ENCODE measurements around the gene ATG9B. TPM values are rescaled to one million over a fixed set of nuclear protein-coding genes. Genes with fewer than 3 reads are reported as not detected.
A peak's percentile ranks its signal among the peaks of the same experiment; 100 is the strongest.

ATG9B gene
- total and polyA plus RNA-seq, 2 of the 13 experiments (the other 11 are each of a cell fraction or from before 2014, with no cell fraction given): 0.24 TPM; not detected in 1

DNA sequence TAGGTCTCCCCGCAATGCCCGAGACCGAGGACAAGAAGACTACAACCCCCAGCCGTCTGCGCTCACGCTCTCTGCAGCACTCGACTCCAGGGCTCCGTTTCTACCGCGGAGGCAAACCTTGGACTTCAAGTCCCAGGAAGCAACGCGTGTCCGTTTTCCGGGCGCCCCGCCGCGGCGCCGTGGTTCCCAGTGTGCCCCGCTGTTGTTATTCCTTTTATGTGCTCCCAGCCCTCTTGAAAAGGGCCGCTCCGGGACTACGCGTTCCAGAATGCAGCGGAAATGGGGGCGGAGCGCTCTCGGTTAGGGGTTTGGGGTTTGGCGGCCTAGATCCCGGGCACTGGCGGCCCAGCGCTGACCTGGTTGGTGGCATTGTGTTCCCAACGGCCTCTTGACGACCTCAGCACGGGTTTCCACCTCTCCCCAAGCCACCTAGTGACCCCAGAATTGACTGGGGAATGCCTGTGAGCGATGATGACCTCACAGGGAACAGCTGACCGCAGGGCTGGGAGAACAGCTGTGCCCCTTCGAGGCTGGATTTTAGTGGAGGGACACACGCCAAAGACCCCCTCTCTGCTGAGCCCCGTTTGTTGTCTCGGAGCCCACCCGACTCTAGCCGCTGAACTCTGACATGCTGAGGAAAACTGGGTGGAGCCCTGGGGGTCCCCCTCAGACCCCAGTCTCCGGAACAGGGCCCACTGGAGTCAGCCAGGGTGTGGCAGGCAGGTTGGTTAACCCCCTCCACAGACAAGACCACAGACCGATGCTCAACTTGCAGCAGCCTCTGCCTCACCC is 33.9 kb upstream of the ATG9B start (continued):
- TF ChIP-seq, protein P1, sequence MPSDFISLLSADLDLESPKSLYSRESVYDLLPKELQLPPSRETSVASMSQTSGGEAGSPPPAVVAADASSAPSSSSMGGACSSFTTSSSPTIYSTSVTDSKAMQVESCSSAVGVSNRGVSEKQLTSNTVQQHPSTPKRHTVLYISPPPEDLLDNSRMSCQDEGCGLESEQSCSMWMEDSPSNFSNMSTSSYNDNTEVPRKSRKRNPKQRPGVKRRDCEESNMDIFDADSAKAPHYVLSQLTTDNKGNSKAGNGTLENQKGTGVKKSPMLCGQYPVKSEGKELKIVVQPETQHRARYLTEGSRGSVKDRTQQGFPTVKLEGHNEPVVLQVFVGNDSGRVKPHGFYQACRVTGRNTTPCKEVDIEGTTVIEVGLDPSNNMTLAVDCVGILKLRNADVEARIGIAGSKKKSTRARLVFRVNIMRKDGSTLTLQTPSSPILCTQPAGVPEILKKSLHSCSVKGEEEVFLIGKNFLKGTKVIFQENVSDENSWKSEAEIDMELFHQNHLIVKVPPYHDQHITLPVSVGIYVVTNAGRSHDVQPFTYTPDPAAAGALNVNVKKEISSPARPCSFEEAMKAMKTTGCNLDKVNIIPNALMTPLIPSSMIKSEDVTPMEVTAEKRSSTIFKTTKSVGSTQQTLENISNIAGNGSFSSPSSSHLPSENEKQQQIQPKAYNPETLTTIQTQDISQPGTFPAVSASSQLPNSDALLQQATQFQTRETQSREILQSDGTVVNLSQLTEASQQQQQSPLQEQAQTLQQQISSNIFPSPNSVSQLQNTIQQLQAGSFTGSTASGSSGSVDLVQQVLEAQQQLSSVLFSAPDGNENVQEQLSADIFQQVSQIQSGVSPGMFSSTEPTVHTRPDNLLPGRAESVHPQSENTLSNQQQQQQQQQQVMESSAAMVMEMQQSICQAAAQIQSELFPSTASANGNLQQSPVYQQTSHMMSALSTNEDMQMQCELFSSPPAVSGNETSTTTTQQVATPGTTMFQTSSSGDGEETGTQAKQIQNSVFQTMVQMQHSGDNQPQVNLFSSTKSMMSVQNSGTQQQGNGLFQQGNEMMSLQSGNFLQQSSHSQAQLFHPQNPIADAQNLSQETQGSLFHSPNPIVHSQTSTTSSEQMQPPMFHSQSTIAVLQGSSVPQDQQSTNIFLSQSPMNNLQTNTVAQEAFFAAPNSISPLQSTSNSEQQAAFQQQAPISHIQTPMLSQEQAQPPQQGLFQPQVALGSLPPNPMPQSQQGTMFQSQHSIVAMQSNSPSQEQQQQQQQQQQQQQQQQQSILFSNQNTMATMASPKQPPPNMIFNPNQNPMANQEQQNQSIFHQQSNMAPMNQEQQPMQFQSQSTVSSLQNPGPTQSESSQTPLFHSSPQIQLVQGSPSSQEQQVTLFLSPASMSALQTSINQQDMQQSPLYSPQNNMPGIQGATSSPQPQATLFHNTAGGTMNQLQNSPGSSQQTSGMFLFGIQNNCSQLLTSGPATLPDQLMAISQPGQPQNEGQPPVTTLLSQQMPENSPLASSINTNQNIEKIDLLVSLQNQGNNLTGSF (CRISPR knock-in tag; IDR thresholded peaks at IDR 0.05): no peak
- TF ChIP-seq ZEB1 (IDR thresholded peaks at IDR 0.05; ENCODE audit: insufficient replicate concordance, low read depth) (no peak), NBN (conservative IDR thresholded peaks at IDR 0.05) (no peak), BRD4 (CRISPR knock-in tag; IDR thresholded peaks at IDR 0.05) (no peak), PRPF4 (IDR thresholded peaks at IDR 0.05; ENCODE audit: low read depth, low read length, poor library complexity, severe bottlenecking) (no peak), ZNF550 (CRISPR knock-in tag; IDR thresholded peaks at IDR 0.05; ENCODE audit: borderline replicate concordance) (no peak), NFKBIZ (CRISPR knock-in tag; IDR thresholded peaks at IDR 0.05) (0 out of 2 replicates have a peak, but pooled peaks have one; percentile 61), PCBP1 (IDR thresholded peaks at IDR 0.05; ENCODE audit: borderline replicate concordance, low read depth, low read length) (0 out of 2 replicates have a peak, but pooled peaks have one; percentile 24), ZNF121 (CRISPR knock-in tag; IDR thresholded peaks at IDR 0.05) (no peak), ZBTB38 (CRISPR knock-in tag; IDR thresholded peaks at IDR 0.05) (no peak), BRCA1 (CRISPR knock-in tag; IDR thresholded peaks at IDR 0.05) (peak; percentile 31), HCFC1 (IDR thresholded peaks at IDR 0.05; ENCODE audit: low read depth, low read length) (peak; percentile 97), TOPORS (CRISPR knock-in tag; IDR thresholded peaks at IDR 0.05) (peak; percentile 32; the same call in 1 of the 2 replicates), U2AF2 (IDR thresholded peaks at IDR 0.05; ENCODE audit: low read depth, low read length) (no peak)
- TF ChIP-seq, protein P2, sequence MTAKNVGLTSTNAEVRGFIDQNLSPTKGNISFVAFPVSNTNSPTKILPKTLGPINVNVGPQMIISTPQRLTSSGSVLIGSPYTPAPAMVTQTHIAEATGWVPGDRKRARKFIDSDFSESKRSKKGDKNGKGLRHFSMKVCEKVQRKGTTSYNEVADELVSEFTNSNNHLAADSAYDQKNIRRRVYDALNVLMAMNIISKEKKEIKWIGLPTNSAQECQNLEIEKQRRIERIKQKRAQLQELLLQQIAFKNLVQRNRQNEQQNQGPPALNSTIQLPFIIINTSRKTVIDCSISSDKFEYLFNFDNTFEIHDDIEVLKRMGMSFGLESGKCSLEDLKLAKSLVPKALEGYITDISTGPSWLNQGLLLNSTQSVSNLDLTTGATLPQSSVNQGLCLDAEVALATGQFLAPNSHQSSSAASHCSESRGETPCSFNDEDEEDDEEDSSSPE (CRISPR knock-in tag; IDR thresholded peaks at IDR 0.05): peak; percentile 78
- TF ChIP-seq, protein P3, sequence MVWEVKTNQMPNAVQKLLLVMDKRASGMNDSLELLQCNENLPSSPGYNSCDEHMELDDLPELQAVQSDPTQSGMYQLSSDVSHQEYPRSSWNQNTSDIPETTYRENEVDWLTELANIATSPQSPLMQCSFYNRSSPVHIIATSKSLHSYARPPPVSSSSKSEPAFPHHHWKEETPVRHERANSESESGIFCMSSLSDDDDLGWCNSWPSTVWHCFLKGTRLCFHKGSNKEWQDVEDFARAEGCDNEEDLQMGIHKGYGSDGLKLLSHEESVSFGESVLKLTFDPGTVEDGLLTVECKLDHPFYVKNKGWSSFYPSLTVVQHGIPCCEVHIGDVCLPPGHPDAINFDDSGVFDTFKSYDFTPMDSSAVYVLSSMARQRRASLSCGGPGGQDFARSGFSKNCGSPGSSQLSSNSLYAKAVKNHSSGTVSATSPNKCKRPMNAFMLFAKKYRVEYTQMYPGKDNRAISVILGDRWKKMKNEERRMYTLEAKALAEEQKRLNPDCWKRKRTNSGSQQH (CRISPR knock-in tag; IDR thresholded peaks at IDR 0.05; ENCODE audit: low read depth): peak; percentile 48; the same call in 1 of the 2 replicates
- TF ChIP-seq, protein P4, sequence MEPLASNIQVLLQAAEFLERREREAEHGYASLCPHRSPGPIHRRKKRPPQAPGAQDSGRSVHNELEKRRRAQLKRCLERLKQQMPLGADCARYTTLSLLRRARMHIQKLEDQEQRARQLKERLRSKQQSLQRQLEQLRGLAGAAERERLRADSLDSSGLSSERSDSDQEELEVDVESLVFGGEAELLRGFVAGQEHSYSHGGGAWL (CRISPR knock-in tag; IDR thresholded peaks at IDR 0.05): no peak; the same call in 1 of the 2 replicates
- TF ChIP-seq, protein P5, sequence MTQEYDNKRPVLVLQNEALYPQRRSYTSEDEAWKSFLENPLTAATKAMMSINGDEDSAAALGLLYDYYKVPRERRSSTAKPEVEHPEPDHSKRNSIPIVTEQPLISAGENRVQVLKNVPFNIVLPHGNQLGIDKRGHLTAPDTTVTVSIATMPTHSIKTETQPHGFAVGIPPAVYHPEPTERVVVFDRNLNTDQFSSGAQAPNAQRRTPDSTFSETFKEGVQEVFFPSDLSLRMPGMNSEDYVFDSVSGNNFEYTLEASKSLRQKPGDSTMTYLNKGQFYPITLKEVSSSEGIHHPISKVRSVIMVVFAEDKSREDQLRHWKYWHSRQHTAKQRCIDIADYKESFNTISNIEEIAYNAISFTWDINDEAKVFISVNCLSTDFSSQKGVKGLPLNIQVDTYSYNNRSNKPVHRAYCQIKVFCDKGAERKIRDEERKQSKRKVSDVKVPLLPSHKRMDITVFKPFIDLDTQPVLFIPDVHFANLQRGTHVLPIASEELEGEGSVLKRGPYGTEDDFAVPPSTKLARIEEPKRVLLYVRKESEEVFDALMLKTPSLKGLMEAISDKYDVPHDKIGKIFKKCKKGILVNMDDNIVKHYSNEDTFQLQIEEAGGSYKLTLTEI (CRISPR knock-in tag; conservative IDR thresholded peaks at IDR 0.05): no peak
